Omental fat pad (tissue), 4 donors: ENCODE results near the gene IYD. TPM values are rescaled to one million over a fixed set of nuclear protein-coding genes. Genes with fewer than 3 reads are reported as not detected.

Experiments
- ATAC-seq: fragments of 150-250 bp; one replicate; pipeline ENCODE4 v1.9.1; 2016; ENCODE audit warnings: mild to moderate bottlenecking, moderate library complexity; ENCODE audit not compliant: low FRiP score
- DNase-seq: peaks from one replicate; pipeline ENCODE4 v3.0.0-alpha.2; 2019; ENCODE audit warnings: low spot score
- CTCF ChIP-seq, 3 donors: fragments of 450-650 bp; IDR thresholded peaks; one replicate each; pipeline ENCODE4 v1.5.1; 2016 to 2017; ENCODE audit warnings: antibody characterized with exemption in 3 of 3, mild to moderate bottlenecking in 3 of 3, moderate library complexity in 2 of 3
- total RNA-seq, 4 donors: library from RNA; depleted of rRNA; stranded (reverse); fragments of >200 nt; gene quantifications; one replicate each; pipeline ENCODE4 v1.1.0, GENCODE V29; 2016

IYD gene
- total RNA-seq, 4 donors from 2014 or later, result 0.06 TPM; not detected in 3

GRCh38 chr6:150409576-150410066 lies 40.8 kb downstream of the IYD start:
- ATAC-seq, result no peak
- no peak for TF ChIP-seq CTCF (IDR thresholded peaks at IDR 0.05)
- peak; percentile 65 for DNase-seq

GRCh38 chr6:150410399-150410798 lies 41.6 kb downstream of the IYD start:
- no peak for TF ChIP-seq CTCF (IDR thresholded peaks at IDR 0.05)
- no peak for ATAC-seq
- DNase-seq, result no peak

- no peak for TF ChIP-seq CTCF (IDR thresholded peaks at IDR 0.05)
- ATAC-seq (no peak), DNase-seq (no peak)
Observed at GRCh38 chr6:150410906-150411305, 42.1 kb downstream of the IYD start.

- DNase-seq, result no peak
- ATAC-seq, result no peak
- no peak for TF ChIP-seq CTCF (IDR thresholded peaks at IDR 0.05)
Observed at GRCh38 chr6:150412221-150412620, 43.4 kb downstream of the IYD start.

GRCh38 chr6:150413198-150413597 lies 44.4 kb downstream of the IYD start:
- no peak for DNase-seq
- ATAC-seq, result no peak
- TF ChIP-seq CTCF (IDR thresholded peaks at IDR 0.05), result no peak

- ATAC-seq (no peak), DNase-seq (no peak)
- TF ChIP-seq CTCF (IDR thresholded peaks at IDR 0.05), result no peak
Observed at GRCh38 chr6:150413781-150414281, 45.0 kb downstream of the IYD start.

- no peak for ATAC-seq
- no peak for DNase-seq
- no peak for TF ChIP-seq CTCF (IDR thresholded peaks at IDR 0.05)
Observed at GRCh38 chr6:150416128-150416527, 47.3 kb downstream of the IYD start.
